Ovary (tissue), 9 donors: ENCODE data around the gene CTIF. TPM values are rescaled to one million over a fixed set of nuclear protein-coding genes. Genes with fewer than 3 reads are reported as not detected.

ENCODE experiments used
- DNase-seq, 5 donors: peaks; one replicate each; pipeline ENCODE4 v3.0.0-alpha.2; 2019 to 2020
- H3K27ac ChIP-seq, 2 donors: fragments of 200-600 bp; one replicate each; pipeline versions ENCODE4 v1.5.1 to v1.8.0; 2019 to 2022
- H3K27me3 ChIP-seq: fragments of 200-600 bp; one replicate; pipeline ENCODE4 v1.8.0; 2022
- H3K36me3 ChIP-seq: fragments of 200-600 bp; sonication (generic); one replicate; pipeline ENCODE4 v1.5.1; 2019
- H3K4me1 ChIP-seq: one replicate; pipeline ENCODE4 v1.8.1; 2013; ENCODE audit warnings: mild to moderate bottlenecking, moderate library complexity; ENCODE audit not compliant: insufficient read depth
- H3K4me3 ChIP-seq: fragments of 200-600 bp; sonication (generic); one replicate; pipeline ENCODE4 v1.5.1; 2017
- H3K9me3 ChIP-seq, 2 donors: fragments of 200-600 bp in 1 of 2; sonication (generic) in 1 of 2; one replicate each; pipeline versions ENCODE4 v1.5.1 to v1.8.1; 2013 to 2019; ENCODE audit warnings: mild to moderate bottlenecking in 1 of 2, moderate library complexity in 1 of 2
- CTCF ChIP-seq, 3 donors: fragments of 450-650 bp in 2 of 3; fragments of 200-600 bp in 1 of 3; IDR thresholded peaks; one replicate each; pipeline versions ENCODE4 v1.5.1 to v1.8.0; 2016 to 2022; ENCODE audit warnings: antibody characterized with exemption in 3 of 3, mild to moderate bottlenecking in 1 of 3
- EP300 ChIP-seq: sonication (generic); formaldehyde crosslinking; IDR thresholded peaks from one replicate; pipeline ENCODE4 v1.6.1; 2017; ENCODE audit warnings: antibody characterized with exemption
- POLR2A ChIP-seq: fragments of 450-650 bp; IDR thresholded peaks from one replicate; pipeline ENCODE4 v1.6.1; 2017; ENCODE audit warnings: antibody characterized with exemption, mild to moderate bottlenecking, moderate library complexity
- whole genome bisulfite sequencing, 3 donors: extraction: QIAGEN DNeasy Blood & Tissue Kit in 1 of 3; methylation state at CpG; one replicate each; pipeline versions ENCODE4 v1.1.5 to v1.1.7; 2013 to 2017; 5-methylcytosine and 5-hydroxymethylcytosine counted together
- intact Hi-C, 4 donors: fragments of 100-400 bp; cut with DNase I; formaldehyde crosslinking; loops; one replicate each; pipeline versions ENCODE4 v1.11.0 to v1.15.1; 2022 to 2023
- polyA plus RNA-seq, 2 donors: library from polyadenylated mRNA; stranded (reverse); fragments of 200-250 nt in 1 of 2; fragments of 350-450 nt in 1 of 2; fragmentation: Illumina TruSeq in 1 of 2; extraction: RNeasy Lipid Tissue Mini Kit (QIAGEN cat#74804) in 1 of 2; gene quantifications; one replicate each; pipeline ENCODE4 v1.2.3, GENCODE V29; 2013 to 2014
- total RNA-seq, 7 donors: library from RNA; depleted of rRNA in 2 of 7; stranded (reverse); fragments of >200 nt in 2 of 7; fragmentation: NEBNext Ultra II Directional in 3 of 7; extraction: Animal tissue kit (Norgen Biotek cat#: 25700) in 3 of 7; gene quantifications; one replicate each; pipeline versions ENCODE4 v1.1.0 to v1.2.4, GENCODE V29; 2016 to 2023
- donor health status: DM: no; HTN: no; CAD: no; lungs with moderate emphysema.
- donor health status: DM: no; HTN: no; CAD: no.
- donor health status: Bipolar disorder and iron deficiency.
- donor health status: DM: yes; HTN: yes; CAD: no.
- donor health status: DM: no; HTN: no; CAD: no.
- donor health status: DM: yes; HTN: yes; CAD: no.

CTIF gene
- total and polyA plus RNA-seq, 9 donors, result 18.5 to 94.1 (median 75.2) TPM

DNA sequence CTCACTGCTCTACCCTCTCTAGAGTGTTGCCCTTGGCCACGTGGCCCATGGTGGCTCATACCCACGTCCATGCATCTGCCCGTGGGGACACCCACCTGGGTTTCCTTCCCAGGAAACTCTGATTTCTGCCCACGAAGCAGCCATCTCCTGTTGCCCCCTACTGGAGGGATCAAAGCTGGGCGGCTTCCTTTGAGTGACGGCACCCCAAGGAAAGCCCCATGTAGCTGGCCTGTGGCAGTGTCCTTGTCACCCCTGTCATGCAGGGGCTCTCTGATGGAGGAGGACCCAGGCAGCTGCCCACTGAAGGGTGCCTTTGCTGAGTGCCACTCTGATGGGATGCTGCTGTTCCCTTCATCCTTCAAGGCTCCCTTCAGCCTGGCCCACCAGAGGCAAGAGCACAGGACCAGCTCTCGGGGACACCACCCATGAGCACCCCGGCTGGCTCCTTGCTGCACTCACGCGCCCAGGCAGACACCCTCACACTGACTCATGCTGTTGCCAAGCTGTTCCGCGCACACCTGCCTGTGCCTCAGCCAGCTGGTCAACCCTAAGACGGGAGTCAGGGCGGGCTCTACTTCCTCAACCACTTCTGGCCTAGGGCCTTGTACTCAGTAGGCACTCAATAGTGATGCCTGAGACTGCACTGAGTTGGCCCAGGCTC is 101.1 kb downstream of the CTIF start:
- Histone ChIP-seq H3K27me3 (no peaks in the 10 kb centered on the region), H3K9me3 (no peaks in the 10 kb centered on the region), H3K36me3 (no peaks in the 10 kb centered on the region), H3K4me1 (peaks cover 1% of the 10 kb centered on the region), H3K27ac (no peak overlapping the region), H3K4me3 (no peak overlapping the region)
- DNase-seq, result no peak
- no peak for TF ChIP-seq CTCF (IDR thresholded peaks at IDR 0.05)
- no peak for TF ChIP-seq EP300
- TF ChIP-seq POLR2A, result no peak
- intact Hi-C loops, result no loop called here
- 90 to 92% (median 91%) methylated on average over 13 to 14 of the region's 14 CpGs for WGBS, 3 donors

- no peak overlapping the region for H3K4me3 ChIP-seq
- H3K27ac ChIP-seq, result no peak overlapping the region
- TF ChIP-seq EP300 (no peak), POLR2A (no peak), CTCF (IDR thresholded peaks at IDR 0.05) (no peak)
- no peak for DNase-seq
- peaks cover 1% of the 10 kb centered on the region for H3K4me1 ChIP-seq
- intact Hi-C loops, result no loop called here
- H3K9me3 ChIP-seq, result no peaks in the 10 kb centered on the region
- H3K27me3 ChIP-seq, result no peaks in the 10 kb centered on the region
- 58 to 64% (median 61%) methylated on average over 6 of the region's 6 CpGs for WGBS, 3 donors
- no peaks in the 10 kb centered on the region for H3K36me3 ChIP-seq
These were observed 101.9 kb downstream of the CTIF start for GRCh38 chr18:48640566-48641270.

- H3K27ac ChIP-seq, result no peak overlapping the region
- H3K27me3 ChIP-seq, result no peaks in the 10 kb centered on the region
- H3K4me3 ChIP-seq, result no peak overlapping the region
- WGBS, 3 donors, result 84 to 90% (median 89%) methylated on average over 4 of the region's 4 CpGs
- no peak for DNase-seq
- no peaks in the 10 kb centered on the region for H3K36me3 ChIP-seq
- intact Hi-C loops, result no loop called here
- peaks cover 1% of the 10 kb centered on the region for H3K4me1 ChIP-seq
- TF ChIP-seq EP300, result no peak
- no peak for TF ChIP-seq CTCF (IDR thresholded peaks at IDR 0.05)
- no peak for TF ChIP-seq POLR2A
- H3K9me3 ChIP-seq, result no peaks in the 10 kb centered on the region
These were observed 103.2 kb downstream of the CTIF start for GRCh38 chr18:48641981-48642380.

- no peak for TF ChIP-seq CTCF (IDR thresholded peaks at IDR 0.05)
- TF ChIP-seq EP300, result no peak
- no peak for TF ChIP-seq POLR2A
- Histone ChIP-seq H3K27me3 (no peaks in the 10 kb centered on the region), H3K9me3 (no peaks in the 10 kb centered on the region), H3K27ac (no peak overlapping the region), H3K36me3 (no peaks in the 10 kb centered on the region), H3K4me1 (no peaks in the 10 kb centered on the region), H3K4me3 (no peak overlapping the region)
- WGBS, 3 donors, result 92 to 100% (median 96%) methylated on average over 1 of the region's 1 CpG
- intact Hi-C loops, result no loop called here
- DNase-seq, result no peak
These were observed 103.7 kb downstream of the CTIF start for GRCh38 chr18:48642503-48642902.
